HG03354 (cell line): Measurements from ENCODE around the gene NETO1.

Experiments
- ATAC-seq: cut with Tn5 transposase; IDR thresholded peaks from one replicate; pipeline ENCODE4 v1.9.1; 2021; ENCODE audit warnings: mild to moderate bottlenecking; ENCODE audit not compliant: unreplicated experiment, poor library complexity, severe bottlenecking

Gene NETO1

GRCh38 chr18:72752220-72752619 is 115.6 kb downstream of the NETO1 start:
- no peak for ATAC-seq

DNA sequence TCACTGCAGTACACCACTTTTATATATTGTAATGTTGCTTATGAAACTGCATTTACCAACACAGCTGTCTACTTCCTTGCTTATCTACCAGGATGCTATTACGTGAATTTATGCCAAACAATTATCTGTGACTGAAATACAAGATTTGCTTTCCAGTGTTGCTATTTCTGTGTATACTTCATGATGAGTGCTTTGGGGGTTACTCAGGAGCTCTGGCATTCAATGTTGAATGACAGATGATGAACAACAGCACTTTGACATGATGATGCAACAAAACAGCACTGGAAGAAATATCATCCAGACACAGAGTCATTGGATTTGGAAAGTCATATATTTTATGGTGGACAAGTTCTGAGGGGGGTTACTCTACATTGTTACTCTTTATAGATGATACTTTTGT is 125.8 kb downstream of the NETO1 start:
- ATAC-seq = no peak

DNA sequence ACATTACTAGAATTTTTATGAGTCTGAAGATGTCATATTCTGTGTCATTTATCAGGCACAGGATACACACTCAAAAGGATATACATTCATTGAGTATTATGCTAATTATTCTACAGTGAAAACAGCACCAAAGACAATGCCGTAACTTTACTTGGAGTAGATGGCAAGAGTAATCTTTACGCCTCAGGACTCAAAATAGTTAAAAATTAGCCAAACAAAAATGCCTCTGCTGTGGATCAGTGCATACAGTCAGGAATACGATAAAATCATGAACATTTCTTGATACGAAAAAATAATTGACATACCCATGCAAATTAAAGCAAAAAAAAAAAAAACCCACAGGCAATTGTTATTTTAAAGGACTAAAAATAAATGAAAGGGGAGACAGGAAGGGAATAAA is 129.7 kb downstream of the NETO1 start:
- ATAC-seq = no peak

DNA sequence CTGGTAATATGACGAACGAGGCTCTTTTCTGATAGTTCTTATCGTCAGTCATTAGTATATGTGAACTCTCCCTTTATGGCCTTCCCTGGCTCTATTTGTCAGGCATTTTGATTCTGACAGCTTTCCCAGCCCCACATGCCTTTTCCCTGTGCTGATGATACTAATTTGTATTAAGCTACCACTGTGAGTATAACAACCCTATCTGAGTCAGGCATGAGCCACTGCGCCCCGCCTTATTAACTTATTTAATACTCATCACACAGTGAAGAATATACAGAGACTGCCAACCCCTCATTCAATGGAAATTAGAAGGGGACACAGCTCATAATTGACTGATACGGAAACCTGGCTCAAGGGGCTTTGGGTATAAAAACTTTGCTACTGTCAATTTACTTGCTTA is 140.0 kb downstream of the NETO1 start:
- ATAC-seq = no peak

GRCh38 chr18:72727038-72727655 is 140.6 kb downstream of the NETO1 start:
- ATAC-seq = no peak

- no peak for ATAC-seq
Measured at GRCh38 chr18:72726201-72726600, 141.6 kb downstream of the NETO1 start.

- ATAC-seq = no peak
Measured at GRCh38 chr18:72721330-72721729, 146.5 kb downstream of the NETO1 start.

- ATAC-seq = no peak
Measured at GRCh38 chr18:72720116-72720515, 147.7 kb downstream of the NETO1 start.

- ATAC-seq = no peak
Measured at GRCh38 chr18:72704202-72704601, 163.6 kb downstream of the NETO1 start.

DNA sequence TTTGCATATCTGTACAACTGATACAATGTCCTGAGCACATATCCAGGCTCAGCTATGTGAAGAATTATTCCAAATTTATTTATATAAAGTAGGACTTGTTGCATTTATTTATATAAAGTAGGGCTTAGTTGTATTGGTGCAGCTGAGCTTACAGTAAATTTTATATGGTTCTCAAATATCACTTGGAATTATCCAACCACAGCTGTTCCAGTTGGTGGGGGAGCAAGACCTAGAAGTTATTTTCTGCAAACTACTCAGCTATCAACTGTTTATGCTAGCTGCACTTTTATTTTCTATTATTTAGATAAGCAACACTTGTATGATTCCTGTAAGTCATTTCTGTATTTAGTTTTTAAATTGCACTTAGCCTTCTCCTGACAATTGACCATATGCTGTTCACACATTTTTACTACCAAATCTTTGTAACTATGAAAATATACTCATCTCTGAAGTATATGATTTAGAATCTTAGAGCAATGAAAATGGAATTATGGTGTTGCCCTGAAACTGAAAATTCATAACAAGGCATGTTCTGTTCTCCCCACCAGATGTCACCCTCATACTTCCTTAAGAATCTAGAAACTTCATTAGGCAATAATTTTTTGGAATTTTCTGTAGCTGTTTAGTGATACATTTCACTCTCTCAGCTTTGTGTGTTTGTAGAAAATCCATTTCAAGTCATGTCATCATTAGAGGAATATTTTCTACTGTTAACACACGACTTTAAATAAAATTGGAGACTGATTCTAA is 166.7 kb downstream of the NETO1 start:
- ATAC-seq = no peak

DNA sequence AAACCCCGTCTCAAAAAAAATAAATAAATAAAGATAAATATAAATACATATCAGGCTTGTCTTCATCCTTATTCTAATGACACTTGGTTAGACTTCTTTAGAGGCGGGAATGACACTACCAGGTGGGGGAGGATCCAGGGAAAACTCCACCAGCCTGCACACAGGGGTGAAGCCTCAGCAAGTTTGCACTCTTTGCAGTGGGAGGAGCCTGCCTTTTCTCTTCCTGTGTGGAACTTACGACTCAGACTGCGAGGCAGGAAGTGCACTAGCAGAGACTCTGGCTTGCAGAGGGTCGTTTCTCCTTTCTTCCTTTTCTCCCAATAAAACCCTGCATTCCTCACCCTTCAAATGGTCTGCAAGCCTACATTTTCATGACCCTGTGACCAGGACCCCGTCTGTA is 170.1 kb downstream of the NETO1 start:
- no peak for ATAC-seq

DNA sequence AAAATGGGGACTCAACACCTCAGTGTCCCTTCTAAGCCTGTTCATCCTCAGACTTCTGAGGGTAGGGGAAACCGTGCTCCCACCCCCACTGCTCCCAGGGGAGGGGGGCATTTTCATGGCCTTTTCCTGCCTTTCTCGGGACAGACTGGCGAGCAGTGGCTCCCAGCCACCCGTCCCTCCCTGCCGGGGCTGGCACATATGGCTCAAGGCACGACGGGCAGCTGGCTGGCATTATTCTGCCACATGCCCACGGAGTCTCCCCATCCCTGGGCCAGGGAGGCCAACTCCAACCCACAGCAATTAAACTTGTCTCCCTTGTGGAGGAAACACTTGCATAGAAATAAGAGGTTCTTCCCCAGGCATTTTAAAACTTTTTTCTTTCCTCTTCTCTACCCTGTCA is 175.2 kb downstream of the NETO1 start:
- no peak for ATAC-seq
